Measurements from ENCODE around the gene CISTR.

DNA sequence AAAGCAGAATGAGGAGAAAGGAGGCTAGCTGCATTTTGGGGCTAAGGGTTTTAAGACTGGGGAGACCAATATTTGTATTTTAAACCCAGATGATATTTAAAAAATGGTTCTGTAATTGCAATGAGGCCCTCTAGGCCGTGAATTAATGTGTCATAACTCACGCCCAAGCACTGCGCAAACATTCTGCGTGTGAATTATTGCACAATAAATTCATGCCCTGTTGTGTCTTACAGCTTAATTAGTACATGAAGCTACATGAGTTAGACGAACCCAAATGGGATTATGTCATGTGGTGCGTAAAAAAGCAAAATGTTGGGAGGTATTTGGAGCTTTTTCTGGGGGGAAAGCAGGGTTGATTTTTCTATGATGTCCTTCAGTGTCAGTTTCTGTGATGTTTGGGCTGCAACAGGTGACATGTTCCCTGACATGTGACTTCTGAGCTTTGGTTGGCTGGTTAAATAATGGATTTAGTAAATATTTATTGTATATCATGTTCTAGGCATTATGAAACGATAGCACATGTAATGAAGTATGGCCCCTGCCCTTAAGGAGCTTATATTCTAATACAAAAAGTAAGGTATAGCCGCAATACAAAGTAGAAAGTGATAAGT lies 30.4 kb upstream of the CISTR start:
- TF ChIP-seq, protein P1, sequence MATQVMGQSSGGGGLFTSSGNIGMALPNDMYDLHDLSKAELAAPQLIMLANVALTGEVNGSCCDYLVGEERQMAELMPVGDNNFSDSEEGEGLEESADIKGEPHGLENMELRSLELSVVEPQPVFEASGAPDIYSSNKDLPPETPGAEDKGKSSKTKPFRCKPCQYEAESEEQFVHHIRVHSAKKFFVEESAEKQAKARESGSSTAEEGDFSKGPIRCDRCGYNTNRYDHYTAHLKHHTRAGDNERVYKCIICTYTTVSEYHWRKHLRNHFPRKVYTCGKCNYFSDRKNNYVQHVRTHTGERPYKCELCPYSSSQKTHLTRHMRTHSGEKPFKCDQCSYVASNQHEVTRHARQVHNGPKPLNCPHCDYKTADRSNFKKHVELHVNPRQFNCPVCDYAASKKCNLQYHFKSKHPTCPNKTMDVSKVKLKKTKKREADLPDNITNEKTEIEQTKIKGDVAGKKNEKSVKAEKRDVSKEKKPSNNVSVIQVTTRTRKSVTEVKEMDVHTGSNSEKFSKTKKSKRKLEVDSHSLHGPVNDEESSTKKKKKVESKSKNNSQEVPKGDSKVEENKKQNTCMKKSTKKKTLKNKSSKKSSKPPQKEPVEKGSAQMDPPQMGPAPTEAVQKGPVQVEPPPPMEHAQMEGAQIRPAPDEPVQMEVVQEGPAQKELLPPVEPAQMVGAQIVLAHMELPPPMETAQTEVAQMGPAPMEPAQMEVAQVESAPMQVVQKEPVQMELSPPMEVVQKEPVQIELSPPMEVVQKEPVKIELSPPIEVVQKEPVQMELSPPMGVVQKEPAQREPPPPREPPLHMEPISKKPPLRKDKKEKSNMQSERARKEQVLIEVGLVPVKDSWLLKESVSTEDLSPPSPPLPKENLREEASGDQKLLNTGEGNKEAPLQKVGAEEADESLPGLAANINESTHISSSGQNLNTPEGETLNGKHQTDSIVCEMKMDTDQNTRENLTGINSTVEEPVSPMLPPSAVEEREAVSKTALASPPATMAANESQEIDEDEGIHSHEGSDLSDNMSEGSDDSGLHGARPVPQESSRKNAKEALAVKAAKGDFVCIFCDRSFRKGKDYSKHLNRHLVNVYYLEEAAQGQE (IDR thresholded peaks at IDR 0.05; ENCODE audit: insufficient replicate concordance, low read depth) = no peak
- TF ChIP-seq, protein P2, sequence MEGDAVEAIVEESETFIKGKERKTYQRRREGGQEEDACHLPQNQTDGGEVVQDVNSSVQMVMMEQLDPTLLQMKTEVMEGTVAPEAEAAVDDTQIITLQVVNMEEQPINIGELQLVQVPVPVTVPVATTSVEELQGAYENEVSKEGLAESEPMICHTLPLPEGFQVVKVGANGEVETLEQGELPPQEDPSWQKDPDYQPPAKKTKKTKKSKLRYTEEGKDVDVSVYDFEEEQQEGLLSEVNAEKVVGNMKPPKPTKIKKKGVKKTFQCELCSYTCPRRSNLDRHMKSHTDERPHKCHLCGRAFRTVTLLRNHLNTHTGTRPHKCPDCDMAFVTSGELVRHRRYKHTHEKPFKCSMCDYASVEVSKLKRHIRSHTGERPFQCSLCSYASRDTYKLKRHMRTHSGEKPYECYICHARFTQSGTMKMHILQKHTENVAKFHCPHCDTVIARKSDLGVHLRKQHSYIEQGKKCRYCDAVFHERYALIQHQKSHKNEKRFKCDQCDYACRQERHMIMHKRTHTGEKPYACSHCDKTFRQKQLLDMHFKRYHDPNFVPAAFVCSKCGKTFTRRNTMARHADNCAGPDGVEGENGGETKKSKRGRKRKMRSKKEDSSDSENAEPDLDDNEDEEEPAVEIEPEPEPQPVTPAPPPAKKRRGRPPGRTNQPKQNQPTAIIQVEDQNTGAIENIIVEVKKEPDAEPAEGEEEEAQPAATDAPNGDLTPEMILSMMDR (IDR thresholded peaks at IDR 0.05; ENCODE audit: insufficient read depth, low read length) = no peak
- TF ChIP-seq GABPA (IDR thresholded peaks at IDR 0.05; ENCODE audit: low read depth) = no peak
- no peak for TF ChIP-seq POLR2AphosphoS5 (IDR thresholded peaks at IDR 0.05; ENCODE audit: low read depth)
- no peak for TF ChIP-seq SPI1 (IDR thresholded peaks at IDR 0.05; ENCODE audit: borderline replicate concordance, low read depth)

Data from HL-60 (cell line).